Amygdala (tissue), 56 donors: ENCODE measurements around the gene RIC3.

ENCODE experiments used
- DNase-seq, 56 donors: peaks; one replicate each; lab custom pipeline; 2025; lab: John Stamatoyannopoulos, UW

The RIC3 gene

DNA sequence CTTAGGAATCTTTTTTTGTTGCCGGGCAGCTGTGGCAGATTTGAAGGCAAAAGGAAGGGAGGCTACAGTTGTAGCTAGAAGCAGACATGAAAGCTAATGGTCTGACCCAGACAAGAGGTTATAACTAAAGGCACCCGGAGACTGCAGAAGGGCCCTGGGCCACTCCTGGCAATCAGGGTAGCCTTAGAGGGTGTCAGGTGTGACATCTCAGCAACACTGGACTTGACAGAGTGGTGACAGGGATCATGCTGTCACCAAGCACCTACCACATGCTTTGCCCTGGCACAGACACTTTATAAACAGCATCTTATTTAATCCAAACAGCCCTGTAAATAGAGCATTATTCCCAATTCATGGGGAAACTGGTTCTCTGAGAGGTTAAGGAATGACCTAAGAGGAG, 62.1 kb downstream of the RIC3 start:
- no peak for DNase-seq

DNA sequence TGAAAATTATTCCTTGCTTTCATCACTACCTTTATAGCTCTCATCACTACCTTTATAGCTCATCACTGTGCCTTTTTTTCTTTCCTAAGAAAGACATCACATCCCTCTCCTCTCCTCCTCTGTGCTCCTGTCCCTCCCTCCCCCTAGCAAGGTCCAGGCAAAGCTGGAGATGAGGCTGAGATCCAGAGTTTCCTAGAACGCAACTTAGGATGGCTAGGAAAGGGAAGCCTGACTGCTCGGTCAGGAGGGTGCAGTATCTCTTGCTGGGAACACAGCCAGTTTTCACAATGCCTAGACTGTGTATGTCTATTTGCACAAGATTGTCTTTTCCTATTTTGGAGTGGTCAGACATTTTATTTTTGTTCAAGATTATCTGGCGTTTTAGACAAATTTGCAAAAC, 63.2 kb downstream of the RIC3 start:
- DNase-seq = no peak

DNA sequence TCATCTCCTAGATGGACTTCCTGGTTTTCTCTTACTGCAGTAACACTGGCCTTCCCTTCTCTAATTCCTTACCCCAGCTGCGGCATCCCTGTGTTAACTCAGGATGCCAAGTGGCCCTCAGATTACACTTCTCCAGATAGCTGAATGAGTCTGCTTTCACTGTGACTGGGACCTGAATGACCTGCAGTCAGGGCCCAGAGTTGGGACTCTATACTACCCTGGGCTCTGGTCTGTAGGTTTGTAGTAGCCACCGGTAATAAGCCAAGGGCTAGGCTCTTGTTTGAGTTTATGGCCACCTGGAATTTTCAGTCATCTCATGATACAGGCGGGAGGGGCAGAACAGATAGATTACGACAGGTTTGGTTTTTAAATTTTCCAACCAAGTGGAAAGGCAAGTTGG, 63.7 kb downstream of the RIC3 start:
- DNase-seq = no peak

DNA sequence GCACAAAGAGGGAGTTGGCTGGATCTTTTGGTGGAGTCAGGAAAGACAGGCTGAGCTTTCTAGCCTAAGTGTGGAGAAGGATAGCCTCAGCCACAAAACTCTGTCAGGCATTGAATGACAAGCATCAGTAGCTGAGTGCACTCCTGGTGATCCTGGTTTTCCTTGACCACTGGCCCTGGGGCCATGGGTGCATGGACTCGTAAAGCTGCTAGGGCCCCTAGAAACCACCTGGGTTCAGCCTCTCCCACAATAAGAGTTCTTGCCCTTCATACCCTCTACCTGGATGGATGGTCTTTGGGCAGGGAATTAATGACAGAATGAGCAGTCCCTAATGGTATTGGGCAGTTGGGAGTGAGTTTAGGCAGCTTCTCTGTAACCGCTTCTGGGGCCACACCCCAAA, 64.9 kb downstream of the RIC3 start:
- no peak for DNase-seq

DNA sequence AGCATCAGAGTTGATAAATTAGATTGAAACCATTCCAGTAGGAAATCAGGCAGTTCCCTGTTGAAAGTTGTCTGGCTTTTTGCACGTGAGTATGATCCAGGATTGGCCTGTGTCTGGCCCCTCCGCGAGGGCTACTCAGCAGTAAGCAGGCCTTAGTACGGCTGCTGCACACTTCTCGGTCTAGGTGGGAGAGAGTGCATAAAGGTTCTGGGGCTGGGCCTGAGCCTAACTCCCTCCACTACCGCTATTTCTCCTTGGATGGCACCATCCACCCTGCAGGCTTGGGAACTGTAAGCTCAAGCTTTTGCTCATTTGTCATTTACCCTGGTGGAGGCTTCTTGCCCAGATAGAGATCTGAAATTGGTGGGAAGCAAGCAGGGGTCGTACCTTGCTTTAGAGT, 65.9 kb downstream of the RIC3 start:
- no peak for DNase-seq

DNA sequence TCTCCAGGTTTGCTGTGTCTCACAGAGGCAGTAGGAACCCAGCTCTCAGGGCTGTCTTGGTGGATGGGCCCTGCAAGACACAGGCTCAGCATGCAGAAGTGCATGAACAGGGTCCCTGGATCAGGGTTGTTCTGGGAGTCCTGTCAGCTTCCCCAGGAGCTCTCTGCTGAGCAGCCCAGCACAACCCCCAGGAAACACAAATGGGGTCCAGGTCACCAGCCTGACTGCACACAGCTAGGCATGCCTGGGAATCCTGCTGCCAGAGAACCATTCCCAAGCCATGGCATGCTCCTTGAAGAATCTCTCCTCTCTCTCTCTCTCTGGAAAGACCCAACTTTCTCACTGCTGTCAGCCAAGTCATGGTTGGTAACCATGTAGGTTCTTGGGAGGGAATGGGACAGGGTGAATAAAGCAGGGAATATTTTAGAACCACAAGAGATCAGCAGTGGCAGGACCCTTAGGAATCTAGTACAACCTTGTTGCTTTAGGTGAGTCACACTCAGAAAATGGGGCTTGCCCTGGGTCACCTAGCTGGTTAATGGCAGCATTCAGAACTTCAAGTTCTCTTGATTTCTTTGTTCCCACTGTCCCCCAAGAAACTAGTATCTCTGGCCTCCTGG, 66.4 kb downstream of the RIC3 start:
- no peak for DNase-seq

DNA sequence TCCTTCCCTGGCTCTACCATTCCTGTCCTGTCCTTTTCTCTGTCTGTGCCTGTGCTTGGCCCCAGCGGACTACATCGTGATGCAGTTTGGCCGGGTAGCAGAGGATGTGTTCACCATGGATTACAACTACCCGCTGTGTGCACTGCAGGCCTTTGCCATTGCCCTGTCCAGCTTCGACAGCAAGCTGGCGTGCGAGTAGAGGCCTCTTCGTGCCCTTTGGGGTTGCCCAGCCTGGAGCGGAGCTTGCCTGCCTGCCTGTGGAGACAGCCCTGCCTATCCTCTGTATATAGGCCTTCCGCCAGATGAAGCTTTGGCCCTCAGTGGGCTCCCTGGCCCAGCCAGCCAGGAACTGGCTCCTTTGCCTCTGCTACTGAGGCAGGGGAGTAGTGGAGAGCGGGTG, 67.4 kb downstream of the RIC3 start:
- no peak for DNase-seq

DNA sequence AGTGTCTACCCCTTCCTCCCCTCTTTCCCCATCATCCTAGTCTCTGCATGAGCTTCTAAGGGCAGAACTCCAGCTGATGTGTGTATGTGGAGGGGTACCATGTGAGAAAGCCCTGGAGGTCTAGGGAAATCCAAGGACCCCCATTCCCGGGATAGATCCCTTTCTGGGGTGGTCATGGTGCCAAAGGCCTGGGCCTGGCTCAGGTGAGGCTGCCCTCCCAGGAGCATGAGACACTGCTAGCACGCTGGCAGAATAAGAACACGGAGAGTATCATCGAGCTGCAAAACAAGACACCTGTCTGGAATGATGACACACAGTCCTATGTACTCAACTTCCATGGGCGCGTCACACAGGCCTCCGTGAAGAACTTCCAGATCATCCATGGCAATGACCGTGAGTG, 68.2 kb downstream of the RIC3 start:
- DNase-seq = no peak

DNA sequence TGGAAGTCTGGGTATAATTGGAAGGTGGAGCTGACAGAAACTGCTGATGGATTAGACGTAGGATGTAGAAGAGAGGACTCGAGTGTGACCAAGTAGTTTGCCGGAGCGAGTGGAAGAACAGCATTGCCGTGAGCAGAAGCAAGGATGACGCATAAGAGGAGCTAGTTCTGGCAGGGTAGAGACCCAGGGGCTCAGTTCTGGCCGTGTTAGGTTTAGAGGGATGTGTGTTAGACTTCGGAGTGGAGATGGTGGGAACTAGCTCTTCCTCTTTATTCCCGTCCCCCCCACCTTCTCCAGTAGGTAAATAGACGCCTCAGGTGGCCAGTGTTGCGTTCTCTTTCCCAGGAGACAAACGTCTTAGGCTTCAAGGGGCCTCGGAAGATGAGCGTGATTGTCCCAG, 68.7 kb downstream of the RIC3 start:
- DNase-seq = no peak

DNA sequence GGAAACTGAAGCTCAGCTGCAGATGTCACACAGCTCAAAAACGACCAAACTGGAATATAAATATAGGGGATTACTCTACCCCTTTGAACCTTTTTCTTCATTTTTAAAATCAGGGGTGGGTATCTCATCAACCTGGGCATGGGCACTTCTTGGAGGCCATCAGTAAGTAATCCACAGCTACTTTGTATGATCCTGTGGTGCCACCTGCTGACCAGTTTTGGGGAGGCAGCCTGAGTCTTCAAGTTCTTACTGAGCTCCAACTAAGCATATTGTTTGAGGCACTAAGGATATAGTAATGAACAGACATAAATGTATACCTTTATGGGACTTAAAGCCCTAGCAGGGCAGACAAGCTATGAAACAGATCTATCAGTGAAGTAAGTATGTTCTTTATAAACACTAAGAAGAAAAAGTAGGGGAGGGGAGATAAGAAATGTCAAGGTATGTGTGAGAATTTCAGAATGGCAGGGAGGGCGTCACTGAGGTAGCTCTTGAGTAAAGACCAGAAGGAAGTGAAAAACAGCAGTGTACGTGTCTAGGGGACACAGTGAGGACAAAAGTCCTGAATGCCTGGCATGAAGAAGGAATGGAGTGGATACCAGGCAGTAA, 69.4 kb downstream of the RIC3 start:
- DNase-seq = peak in 41 of 56 donors; percentile 27 to 89 (median 53)

DNA sequence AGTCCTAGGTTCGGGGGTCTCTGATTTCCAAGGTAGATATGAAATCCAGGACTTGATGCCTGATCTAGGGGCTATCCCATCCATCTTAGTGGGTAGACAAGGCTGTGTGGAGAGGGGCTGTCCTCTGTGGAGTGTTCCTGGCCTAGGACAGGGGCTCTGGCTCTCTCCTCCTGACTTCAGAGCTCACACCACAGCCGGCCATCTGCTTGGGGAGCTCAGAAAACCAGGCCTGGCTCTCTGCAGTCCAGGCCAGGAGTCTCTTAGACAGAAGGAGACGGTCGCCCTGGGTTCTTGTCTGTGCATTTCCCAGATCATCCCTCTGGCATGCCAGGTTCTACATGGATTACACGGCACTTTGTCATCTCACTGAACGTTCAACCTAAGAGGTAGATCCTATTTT, 69.9 kb downstream of the RIC3 start:
- no peak for DNase-seq

DNA sequence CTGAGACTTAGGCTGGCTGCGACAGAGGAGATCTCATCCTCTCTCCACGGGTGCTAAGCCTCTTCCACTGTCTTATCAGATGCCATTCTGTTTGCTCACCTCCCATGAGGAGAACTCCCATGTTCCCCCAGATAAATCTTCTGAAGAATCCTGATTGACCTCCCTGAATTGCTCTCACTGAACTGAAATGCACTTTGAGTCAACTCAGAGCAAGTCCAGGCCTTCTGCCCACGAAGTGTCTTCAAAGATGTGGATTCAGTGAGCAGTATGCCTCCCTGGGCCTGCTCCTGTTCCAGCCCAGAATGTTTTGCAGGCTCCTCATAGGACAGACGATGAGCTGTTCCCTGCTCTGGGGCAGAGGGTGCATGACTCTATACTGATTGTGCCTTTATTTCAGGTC, 70.5 kb downstream of the RIC3 start:
- no peak for DNase-seq

DNA sequence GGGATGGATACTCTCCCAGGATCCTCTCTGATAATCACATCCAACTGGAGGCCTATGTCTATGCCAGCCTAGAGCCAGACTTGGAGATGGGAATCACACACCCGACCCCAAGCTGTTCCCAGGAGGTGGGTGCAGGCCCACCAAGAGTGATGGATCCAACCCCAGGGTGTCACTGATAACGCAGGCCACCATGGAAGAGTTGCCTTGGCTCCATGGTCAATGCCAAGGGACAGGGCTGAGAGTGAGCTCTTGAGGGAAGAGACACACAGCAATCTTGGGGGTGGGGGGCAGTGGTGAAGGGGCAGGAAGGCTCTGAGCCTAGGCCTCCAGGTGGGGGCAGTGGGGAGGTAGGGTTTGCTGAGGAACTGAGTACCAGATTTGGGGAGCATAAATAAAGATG, 70.9 kb downstream of the RIC3 start:
- no peak for DNase-seq

DNA sequence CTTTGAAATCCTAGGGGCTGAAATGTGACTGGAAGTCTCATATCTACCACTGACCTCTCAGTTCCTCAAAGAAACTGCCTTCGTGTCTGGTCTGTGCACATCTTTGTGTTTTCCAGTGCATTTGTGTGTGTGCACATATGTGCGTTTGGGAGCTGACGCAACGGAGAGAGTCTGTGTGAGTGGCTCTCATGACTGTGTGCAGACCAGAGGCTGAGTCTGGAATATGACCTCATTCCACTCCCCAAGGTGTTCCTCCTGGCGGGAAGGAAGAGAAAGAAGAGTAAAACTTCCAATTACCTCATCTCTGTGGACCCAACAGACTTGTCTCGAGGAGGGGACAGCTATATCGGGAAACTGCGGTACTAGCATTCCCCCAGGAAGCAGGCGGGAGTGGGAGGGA, 71.4 kb downstream of the RIC3 start:
- no peak for DNase-seq

DNA sequence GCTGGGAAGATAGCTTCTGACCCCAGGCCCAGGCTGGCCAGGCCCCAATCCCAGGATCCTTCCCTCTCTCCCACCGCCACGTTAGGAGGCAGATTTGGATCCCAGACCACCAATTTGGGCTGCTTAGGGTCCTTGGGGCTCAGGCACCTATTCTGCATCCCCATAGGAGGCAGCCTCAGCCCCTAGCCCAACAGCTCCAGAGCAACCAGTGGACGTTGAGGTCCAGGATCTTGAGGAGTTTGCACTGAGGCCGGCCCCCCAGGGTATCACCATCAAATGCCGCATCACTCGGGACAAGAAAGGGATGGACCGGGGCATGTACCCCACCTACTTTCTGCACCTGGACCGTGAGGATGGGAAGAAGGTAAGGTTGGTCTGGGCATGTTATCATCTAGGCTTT, 71.8 kb downstream of the RIC3 start:
- no peak for DNase-seq

DNA sequence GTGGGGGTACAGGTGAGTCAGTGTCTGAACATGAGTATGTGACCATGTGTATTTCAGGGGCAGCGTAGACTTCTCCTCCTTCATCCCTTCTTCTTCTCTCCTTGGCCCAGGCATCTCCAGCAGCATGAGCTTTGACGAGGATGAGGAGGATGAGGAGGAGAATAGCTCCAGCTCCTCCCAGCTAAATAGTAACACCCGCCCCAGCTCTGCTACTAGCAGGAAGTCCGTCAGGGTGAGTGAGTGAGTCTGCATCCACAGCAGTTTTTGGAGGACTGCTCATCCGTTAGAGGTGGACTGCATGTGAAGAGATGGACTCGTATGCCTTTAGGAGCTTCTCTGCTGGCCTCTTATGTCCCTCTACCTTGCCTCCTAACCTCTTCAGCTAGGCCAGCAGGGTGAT, 72.2 kb downstream of the RIC3 start:
- no peak for DNase-seq

DNA sequence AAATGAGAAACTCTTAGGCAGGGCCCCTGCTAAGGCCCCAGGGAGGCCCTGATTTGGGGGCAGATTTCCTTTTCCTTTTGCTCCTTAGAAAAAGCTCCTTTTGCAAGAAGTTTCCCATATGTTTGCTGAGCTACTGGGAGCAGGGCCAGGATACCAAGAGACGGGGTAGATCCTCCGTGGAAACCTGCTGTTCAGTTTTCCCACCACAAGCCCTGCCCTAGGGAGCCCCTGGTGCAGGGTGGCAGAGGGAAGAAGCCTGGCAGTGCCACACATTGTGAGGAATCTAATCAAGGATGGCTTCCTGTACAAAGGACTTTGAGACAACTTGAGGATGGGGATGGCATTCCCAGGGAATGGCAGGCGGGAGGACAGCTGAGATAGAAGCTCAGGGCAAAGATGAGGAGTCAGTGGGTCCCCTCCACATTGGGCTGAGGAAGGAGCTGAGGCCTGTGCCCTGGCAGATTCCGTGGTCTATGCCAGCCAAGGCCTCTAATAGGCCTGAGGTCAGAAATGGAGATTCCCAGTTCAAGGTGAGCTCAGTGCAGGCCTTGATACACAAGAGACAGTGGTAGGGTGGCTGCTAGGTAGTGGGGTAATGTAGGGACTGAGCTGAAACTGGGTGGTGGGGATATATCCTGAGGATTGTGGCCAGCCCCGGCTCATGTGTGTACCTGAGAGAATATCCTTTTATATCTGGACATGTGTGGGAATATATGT, 72.9 kb downstream of the RIC3 start:
- no peak for DNase-seq

DNA sequence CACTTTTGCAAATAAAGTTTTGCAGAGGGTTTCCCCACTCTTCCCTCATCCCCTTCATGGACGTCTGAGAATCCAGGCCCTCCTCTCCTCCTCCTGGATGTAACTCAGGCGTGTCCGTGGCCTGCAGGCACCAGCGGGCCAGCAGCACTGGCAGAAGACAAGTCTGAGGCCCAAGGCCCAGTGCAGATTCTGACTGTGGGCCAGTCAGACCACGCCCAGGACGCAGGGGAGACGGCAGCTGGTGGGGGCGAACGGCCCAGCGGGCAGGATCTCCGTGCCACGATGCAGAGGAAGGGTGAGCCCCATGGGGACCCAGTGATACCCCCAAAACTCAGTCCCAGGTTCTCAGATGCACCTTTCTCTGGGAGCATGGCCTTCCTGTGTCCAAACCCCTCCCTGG, 73.5 kb downstream of the RIC3 start:
- DNase-seq = no peak

DNA sequence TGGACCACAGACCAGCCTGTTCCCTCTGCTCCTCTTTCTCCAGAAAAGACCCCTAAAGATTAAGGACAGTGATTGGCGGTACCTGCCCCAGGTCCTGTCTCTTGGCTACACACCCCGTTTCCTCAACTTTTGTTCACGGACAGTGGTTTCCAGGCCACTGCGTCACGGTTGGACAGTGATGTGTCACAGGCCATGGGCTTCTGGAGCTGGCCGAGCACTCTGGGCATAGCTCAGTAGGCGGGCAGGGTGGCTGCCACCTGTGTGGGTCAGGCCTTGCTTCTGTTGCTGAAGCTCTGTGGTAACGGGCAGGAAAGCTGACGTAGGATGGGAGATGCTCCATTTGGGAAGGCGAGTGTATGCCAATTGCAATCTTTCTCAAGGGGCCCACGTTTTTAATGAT, 74.2 kb downstream of the RIC3 start:
- no peak for DNase-seq

DNA sequence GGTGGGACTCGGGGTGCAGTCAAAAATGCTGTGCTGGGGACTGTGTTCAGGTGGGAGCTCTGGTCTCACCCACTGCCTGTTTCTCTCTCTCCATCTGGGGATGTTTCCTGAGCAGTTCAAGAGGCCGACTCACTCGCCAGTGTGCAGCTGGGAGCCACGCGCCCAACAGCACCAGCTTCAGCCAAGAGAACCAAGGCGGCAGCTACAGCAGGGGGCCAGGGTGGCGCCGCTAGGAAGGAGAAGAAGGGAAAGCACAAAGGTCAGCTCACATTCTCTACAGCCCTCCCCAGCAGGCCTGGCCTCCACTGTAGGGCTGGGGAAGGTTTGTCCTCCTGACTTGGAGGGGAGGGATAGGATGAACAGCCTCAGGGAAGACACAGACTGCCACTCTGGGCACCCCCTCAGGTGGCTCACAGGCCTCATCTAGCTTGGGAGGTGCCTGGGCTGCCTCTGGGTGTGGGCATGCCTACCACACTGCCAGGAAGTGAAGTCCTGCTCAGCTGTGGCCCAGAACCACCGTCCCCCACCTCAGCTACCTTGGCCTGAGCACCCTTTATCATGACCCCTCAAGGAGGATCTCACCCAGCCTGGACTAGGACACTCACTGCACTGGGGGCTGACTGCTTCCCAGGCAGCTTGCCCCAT, 74.8 kb downstream of the RIC3 start:
- no peak for DNase-seq

DNA sequence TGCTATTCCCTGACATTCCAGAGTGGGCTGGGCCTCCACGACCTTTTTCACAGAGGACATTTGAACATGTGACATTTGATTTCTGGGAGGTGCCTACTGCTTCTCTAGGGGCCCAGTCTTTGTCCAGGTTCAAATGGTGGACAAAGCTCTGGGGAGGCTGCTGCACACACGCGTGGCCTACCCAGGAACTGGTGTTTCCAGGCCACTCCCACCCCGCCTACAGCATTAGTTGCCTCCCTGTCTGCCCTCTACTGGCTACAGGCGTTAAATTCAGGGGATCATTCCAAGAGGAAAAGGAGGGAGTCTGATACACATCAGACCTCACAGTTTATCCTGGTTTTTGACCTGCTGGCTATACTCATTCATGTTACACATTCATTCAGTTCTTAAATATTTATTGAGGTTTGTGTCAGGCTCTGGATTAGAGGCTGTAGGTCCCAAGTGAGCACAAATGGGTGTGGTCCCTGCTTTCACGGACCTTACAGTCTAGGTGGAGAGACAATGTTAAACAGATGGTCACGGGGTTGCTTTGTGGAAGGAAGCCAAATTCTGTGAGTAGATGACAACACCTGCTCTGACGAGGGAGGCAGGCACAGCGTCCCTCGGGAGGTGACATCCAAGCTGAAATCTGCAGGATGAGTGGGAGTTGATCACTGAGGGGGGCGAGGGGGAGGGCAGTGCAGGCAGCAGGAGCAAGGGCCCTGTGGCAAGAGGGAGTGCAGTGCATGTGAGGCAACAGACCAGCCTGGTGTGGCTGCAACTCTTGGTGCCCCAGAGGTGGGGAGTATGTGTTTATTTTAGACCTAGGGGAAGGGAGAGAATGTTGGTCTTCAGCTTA, 76.0 kb downstream of the RIC3 start:
- DNase-seq = peak in 15 of 56 donors; percentile 17 to 54 (median 33)
